ENCODE measurements around the gene CDC45.

DNA sequence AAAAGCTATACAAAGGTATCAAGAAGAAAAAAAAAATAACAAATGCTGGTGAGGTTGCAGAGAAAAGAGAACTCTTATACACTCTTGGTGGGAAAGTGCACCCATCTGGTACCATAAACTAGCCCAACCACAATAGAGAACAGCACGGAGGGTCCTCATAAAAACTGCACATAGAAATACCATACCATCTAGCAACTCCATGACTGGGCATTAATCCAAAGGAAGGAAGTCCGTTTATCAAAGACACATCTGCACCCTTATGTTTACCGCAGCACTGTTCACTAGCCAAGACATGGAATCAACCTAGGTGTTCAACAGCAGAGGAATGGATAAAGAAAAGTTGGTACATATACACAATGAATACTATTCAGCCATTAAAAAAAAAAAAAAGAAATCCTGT is 55.3 kb downstream of the CDC45 start:
- TF ChIP-seq CTCF (IDR thresholded peaks at IDR 0.05; ENCODE audit: low read depth, low read length, poor library complexity, severe bottlenecking), result no peak
- TF ChIP-seq EZH2phosphoT487 (IDR thresholded peaks at IDR 0.05; ENCODE audit: borderline replicate concordance, low read length), result no peak
